Measurements from ENCODE around the gene VHLL.
"Not testable (repeated sequence)": the region's sequence is repeated elsewhere in the genome, so short reads cannot be mapped to it uniquely, and the experiment has no call there.

Gene VHLL

GRCh38 chr1:156337888-156338179 lies 38.7 kb upstream of the VHLL start:
- TF ChIP-seq CTCF (IDR thresholded peaks at IDR 0.05; ENCODE audit: insufficient read depth, low read depth, low read length, missing control alignments), result no peak
- peak overlapping the region; percentile 91 for H3K4me3 ChIP-seq (ENCODE audit: low read length)
- no peak for DNase-seq (ENCODE audit: low read depth)

DNA sequence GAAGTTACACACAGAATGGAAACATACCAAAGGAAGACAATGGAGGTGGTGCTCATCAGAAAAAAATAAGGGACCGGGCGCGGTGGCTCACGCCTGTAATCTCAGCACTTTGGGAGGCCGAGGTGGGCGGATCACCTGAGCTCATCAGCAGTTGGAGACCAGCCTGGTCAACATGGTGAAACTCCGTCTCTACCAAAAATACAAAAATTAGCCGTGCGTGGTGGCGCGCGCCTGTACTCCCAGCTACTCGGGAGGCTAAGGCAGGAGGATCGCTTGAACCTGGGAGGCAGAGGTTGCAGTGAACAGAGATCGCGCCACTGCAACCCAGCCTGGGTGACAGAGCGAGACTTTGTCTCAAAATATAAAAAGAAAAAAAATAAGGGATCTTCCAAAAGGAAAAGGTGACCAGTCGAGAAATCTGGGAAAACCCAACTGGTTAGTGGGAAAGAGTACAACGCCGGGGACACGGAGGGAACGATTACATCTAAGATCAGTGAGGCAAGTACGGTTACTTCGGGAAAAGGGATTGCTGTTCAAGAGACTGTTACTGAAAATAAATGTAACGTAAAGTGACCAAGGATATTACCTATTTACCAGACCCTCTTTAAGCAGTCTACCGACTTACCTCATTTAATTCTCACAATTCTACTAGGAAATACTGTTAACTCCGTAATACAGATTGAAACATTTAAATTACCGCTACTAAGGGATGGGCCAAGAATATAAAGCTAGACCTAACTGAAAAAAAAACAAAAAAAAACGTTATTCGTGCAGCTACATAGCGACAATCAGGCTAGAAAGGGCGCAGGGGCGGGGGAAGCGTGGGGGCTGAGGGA lies 38.2 kb upstream of the VHLL start:
- TF ChIP-seq CTCF (IDR thresholded peaks at IDR 0.05; ENCODE audit: insufficient read depth, low read depth, low read length, missing control alignments), result no peak
- H3K4me3 ChIP-seq (ENCODE audit: low read length), result peak overlapping the region; percentile 91
- no peak for DNase-seq (ENCODE audit: low read depth)

DNA sequence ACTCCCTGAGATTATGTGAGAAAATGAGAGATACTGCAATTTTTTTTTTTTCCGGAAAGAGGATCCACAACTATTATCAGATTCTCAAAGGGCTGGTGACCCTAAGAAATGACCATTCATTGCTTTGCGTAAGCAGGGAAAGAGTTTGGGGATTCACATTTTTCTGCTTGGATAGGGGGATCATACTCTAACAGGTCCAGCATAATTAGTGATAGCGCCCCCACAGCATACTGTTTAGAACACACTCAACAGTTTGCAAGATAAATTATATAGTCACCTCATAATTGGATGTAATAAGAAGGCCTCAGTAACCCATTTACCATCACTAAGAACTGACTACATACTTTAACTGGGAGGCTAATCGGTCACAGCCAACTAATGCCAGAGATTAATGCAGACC lies 37.1 kb upstream of the VHLL start:
- DNase-seq (ENCODE audit: low read depth), result peak; percentile 28
- peak overlapping the region; percentile 91 for H3K4me3 ChIP-seq (ENCODE audit: low read length)

DNA sequence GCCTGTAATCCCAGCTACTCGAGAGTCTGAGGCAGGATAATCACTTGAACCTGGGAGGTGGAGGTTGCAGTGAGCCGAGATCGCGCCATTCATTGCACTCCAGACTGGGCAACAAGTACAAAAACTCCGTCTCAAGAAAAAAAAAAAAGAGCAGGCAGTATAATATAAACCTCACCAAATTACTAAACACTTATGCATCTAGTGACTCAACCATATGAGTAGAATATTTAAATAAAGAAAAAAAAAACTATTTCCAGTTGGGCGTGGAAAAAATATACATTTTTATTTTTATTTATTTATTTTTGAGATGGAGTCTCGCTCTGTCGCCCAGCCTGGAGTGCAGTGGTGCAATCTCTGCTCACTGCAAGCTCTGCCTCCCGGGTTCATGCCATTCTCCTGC lies 24.1 kb upstream of the VHLL start:
- not testable (repeated sequence) for H3K4me3 ChIP-seq (ENCODE audit: low read length); DNase-seq (ENCODE audit: low read depth)

More for the DNA sequence above, 37.1 kb upstream of the VHLL start:
- peak; percentile 24 for TF ChIP-seq CTCF (IDR thresholded peaks at IDR 0.05; ENCODE audit: insufficient read depth, low read depth, low read length, missing control alignments)

DNA sequence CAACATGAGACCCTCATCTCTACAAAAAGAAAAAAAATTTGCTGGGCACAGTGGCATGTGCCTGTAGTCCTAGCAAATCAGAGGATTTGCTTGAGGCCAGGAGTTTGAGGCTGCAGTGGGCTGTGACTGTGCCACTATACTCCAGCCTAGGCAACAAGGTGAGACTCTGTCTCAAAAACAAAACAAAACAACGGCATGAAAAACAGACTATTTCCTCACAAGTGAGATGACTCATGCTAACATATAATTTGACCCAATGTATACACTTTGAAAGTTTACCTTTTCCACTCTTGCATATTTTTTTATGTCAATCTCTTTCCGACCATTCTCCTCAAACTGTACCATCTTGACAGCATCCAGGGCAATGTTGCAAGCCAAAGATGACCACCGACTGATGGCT lies 21.5 kb upstream of the VHLL start:
- no peak for TF ChIP-seq CTCF (IDR thresholded peaks at IDR 0.05; ENCODE audit: insufficient read depth, low read depth, low read length, missing control alignments)
- no peak overlapping the region for H3K4me3 ChIP-seq (ENCODE audit: low read length)
- DNase-seq (ENCODE audit: low read depth), result no peak

DNA sequence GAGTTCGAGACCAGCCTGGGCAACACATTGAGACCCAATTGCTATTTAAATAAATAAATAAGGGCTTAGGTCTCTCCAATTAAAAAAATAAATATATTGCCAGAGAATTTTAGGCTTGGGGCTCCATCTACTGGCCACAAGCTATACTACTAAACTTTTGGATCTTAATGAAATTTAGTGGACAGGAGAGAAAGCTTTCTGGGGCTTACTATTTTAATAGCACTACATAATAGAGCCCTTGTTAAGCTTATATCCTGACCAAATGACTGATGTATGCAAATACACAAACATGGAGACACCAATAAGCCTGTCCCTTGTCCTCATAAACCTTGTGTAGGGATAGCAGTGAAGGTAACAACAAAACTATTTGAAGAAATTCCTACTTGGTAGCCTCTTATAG lies 20.6 kb upstream of the VHLL start:
- peak; percentile 29 for DNase-seq (ENCODE audit: low read depth)
- peak; percentile 51 for TF ChIP-seq CTCF (IDR thresholded peaks at IDR 0.05; ENCODE audit: insufficient read depth, low read depth, low read length, missing control alignments)
- no peak overlapping the region for H3K4me3 ChIP-seq (ENCODE audit: low read length)

DNA sequence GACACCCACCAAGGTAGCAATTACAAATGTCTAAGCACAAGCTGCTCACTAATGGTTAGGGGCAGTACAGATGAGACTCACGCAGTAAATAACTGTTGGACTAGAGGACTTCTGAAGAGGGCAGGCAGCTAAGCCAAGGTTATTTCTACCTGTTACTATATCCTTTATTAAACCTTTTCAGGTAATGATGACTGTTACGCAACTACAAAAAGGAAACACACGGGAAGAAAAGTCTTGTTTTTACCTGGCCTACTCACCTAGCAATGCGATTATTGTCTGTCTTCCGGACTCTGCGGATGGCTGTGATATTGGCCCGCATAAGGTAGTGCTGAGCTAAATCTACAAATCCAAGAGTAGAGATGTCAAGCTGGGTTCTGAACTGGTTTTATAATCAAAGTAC lies 17.8 kb upstream of the VHLL start:
- H3K4me3 ChIP-seq (ENCODE audit: low read length), result no peak overlapping the region
- no peak for DNase-seq (ENCODE audit: low read depth)
- no peak for TF ChIP-seq CTCF (IDR thresholded peaks at IDR 0.05; ENCODE audit: insufficient read depth, low read depth, low read length, missing control alignments)

All from epithelial cell of esophagus (primary cell).